ENCODE results near the gene ALDH9A1. TPM values are rescaled to one million over a fixed set of nuclear protein-coding genes. Genes with fewer than 3 reads are reported as not detected.
A peak's percentile ranks its signal among the peaks of the same experiment; 100 is the strongest.
"Not testable (repeated sequence)": the region's sequence is repeated elsewhere in the genome, so short reads cannot be mapped to it uniquely, and the experiment has no call there.

Gene ALDH9A1
- total RNA-seq, 4 donors from 2014 or later = 46.4 to 91.5 (median 63.3) TPM

GRCh38 chr1:165659581-165659895 lies 38.8 kb downstream of the ALDH9A1 start:
- H3K9me3 ChIP-seq = no peaks in the 10 kb centered on the region
- H3K27ac ChIP-seq = no peak overlapping the region
- intact Hi-C loops (cut with DNase I; ENCODE audit: low total_unique reads) = no loop called here
- ATAC-seq (no peak), DNase-seq (no peak)
- no peaks in the 10 kb centered on the region for H3K4me1 ChIP-seq
- no peak overlapping the region for H3K4me3 ChIP-seq
- no peak for TF ChIP-seq POLR2A (IDR thresholded peaks at IDR 0.05)
- TF ChIP-seq CTCF (IDR thresholded peaks at IDR 0.05 in 4 of 5, conservative IDR thresholded peaks at IDR 0.05 in 1 of 5) = no peak
- no peaks in the 10 kb centered on the region for H3K27me3 ChIP-seq
- in situ Hi-C loops (cut with MboI; ENCODE audit: low sequenced_read_pairs in 4 of 4) = no loop called here
- H3K36me3 ChIP-seq = peaks cover 0 to 53% of the 10 kb centered on the region in 2 donors

GRCh38 chr1:165658766-165659580 lies 39.4 kb downstream of the ALDH9A1 start:
- ATAC-seq; H3K4me1 ChIP-seq; in situ Hi-C loops (cut with MboI; ENCODE audit: low sequenced_read_pairs in 4 of 4); H3K27ac ChIP-seq; DNase-seq; H3K27me3 ChIP-seq; intact Hi-C loops (cut with DNase I; ENCODE audit: low total_unique reads); H3K9me3 ChIP-seq; H3K4me3 ChIP-seq: not testable (repeated sequence)
- peaks cover 0 to 53% of the 10 kb centered on the region in 2 donors for H3K36me3 ChIP-seq

- Histone ChIP-seq H3K27me3 (no peaks in the 10 kb centered on the region), H3K4me3 (no peak overlapping the region), H3K9me3 (no peaks in the 10 kb centered on the region), H3K36me3 (peaks cover 2 to 52% of the 10 kb centered on the region in 2 donors), H3K27ac (peak overlapping the region; percentile 17 to 61 (median 34)), H3K4me1 (peaks cover 16 to 22% of the 10 kb centered on the region in 2 donors)
- intact Hi-C loops (cut with DNase I; ENCODE audit: low total_unique reads) (no loop called here), in situ Hi-C loops (cut with MboI; ENCODE audit: low sequenced_read_pairs in 4 of 4) (no loop called here)
- TF ChIP-seq POLR2A (IDR thresholded peaks at IDR 0.05) (no peak), CTCF (IDR thresholded peaks at IDR 0.05 in 4 of 5, conservative IDR thresholded peaks at IDR 0.05 in 1 of 5) (no peak)
- no peak for ATAC-seq
- DNase-seq = no peak
Measured at GRCh38 chr1:165650981-165651625, 47.3 kb downstream of the ALDH9A1 start.

- in situ Hi-C loops (cut with MboI; ENCODE audit: low sequenced_read_pairs in 4 of 4) (loop anchor here in 1 of 4 donors (25.0 kb wide), 1 partner anchor 513 kb away; the partner anchor contains the start of gene FAM78B), intact Hi-C loops (cut with DNase I; ENCODE audit: low total_unique reads) (no loop called here)
- ATAC-seq = no peak
- DNase-seq = no peak
- no peak overlapping the region for H3K4me3 ChIP-seq
- no peak overlapping the region for H3K27ac ChIP-seq
- TF ChIP-seq POLR2A (IDR thresholded peaks at IDR 0.05) = no peak
- TF ChIP-seq CTCF (IDR thresholded peaks at IDR 0.05 in 4 of 5, conservative IDR thresholded peaks at IDR 0.05 in 1 of 5) = no peak
- H3K4me1 ChIP-seq = peaks cover 24 to 35% of the 10 kb centered on the region in 2 donors
- H3K36me3 ChIP-seq = peaks cover 2 to 34% of the 10 kb centered on the region in 2 donors
- H3K27me3 ChIP-seq = no peaks in the 10 kb centered on the region
- no peaks in the 10 kb centered on the region for H3K9me3 ChIP-seq
Measured at GRCh38 chr1:165648919-165649572, 49.3 kb downstream of the ALDH9A1 start.

- TF ChIP-seq CTCF (IDR thresholded peaks at IDR 0.05 in 4 of 5, conservative IDR thresholded peaks at IDR 0.05 in 1 of 5) (no peak), POLR2A (IDR thresholded peaks at IDR 0.05) (no peak)
- intact Hi-C loops (cut with DNase I; ENCODE audit: low total_unique reads) (no loop called here), in situ Hi-C loops (cut with MboI; ENCODE audit: low sequenced_read_pairs in 4 of 4) (loop anchor here in 1 of 4 donors (25.0 kb wide), 1 partner anchor 514 kb away; the partner anchor contains the start of gene FAM78B)
- peaks cover 25 to 35% of the 10 kb centered on the region in 2 donors for H3K4me1 ChIP-seq
- peaks cover 0 to 25% of the 10 kb centered on the region in 2 donors for H3K36me3 ChIP-seq
- H3K27me3 ChIP-seq = no peaks in the 10 kb centered on the region
- no peak overlapping the region for H3K4me3 ChIP-seq
- DNase-seq (no peak), ATAC-seq (no peak)
- H3K9me3 ChIP-seq = no peaks in the 10 kb centered on the region
- peak overlapping the region in 1 of 4 donors; percentile 13 for H3K27ac ChIP-seq
Measured at GRCh38 chr1:165647970-165648369, 50.4 kb downstream of the ALDH9A1 start.
